ENCODE results near the gene PRICKLE3. TPM values are rescaled to one million over a fixed set of nuclear protein-coding genes. Genes with fewer than 3 reads are reported as not detected.

PRICKLE3 gene
- total RNA-seq, 2 experiments from 2014 or later: 9.9 to 16.7 TPM

GRCh38 chrX:49162620-49163019, 23.6 kb downstream of the PRICKLE3 start, which contains the start of gene MAGIX:
Gene MAGIX (plus strand): TSS chrX:49162758. CDS start chrX:49162890, 132 bp downstream.
- no peaks in the 10 kb centered on the region for H3K79me2 ChIP-seq (ENCODE audit: insufficient read depth, low read depth, low read length)
- peak within 1 kb of the TSS; percentile 87; the same call in 1 of the 2 replicates for H3K4me2 ChIP-seq (ENCODE audit: low read length)
- POLR2A ChIA-PET: no interaction called here
- peak within 1 kb of the TSS; percentile 77 for H2AFZ ChIP-seq (ENCODE audit: low read length)
- CTCF ChIA-PET (ENCODE audit: unreplicated experiment): no interaction called here
- H3K9me2 ChIP-seq (ENCODE audit: insufficient read depth, low read length): no peaks in the 10 kb centered on the region
- intact Hi-C loops (cut with micrococcal nuclease; ENCODE audit: unreplicated experiment): loop anchor here (5.0 kb wide), 1 partner anchor 40 kb away; the partner anchor contains the start of gene GPKOW
- TF ChIP-seq CTCF (conservative IDR thresholded peaks at IDR 0.05; ENCODE audit: low read length): no peak
- TF ChIP-seq EZH2phosphoT487 (IDR thresholded peaks at IDR 0.05; ENCODE audit: borderline replicate concordance, low read depth, low read length): no peak
- no peak within 1 kb of the TSS for H3K27ac ChIP-seq (ENCODE audit: low read depth, low read length, poor library complexity, severe bottlenecking)
- no peaks in the 10 kb centered on the region for H3K36me3 ChIP-seq (ENCODE audit: insufficient read depth, low read length)
- no peaks in the 10 kb centered on the region for H3K9me3 ChIP-seq (ENCODE audit: low read length)
- BruUV-seq (replicated peaks): no TSS peak
- DNase-seq (ENCODE audit: low spot score): no peak
- H3K4me3 ChIP-seq (ENCODE audit: low read depth, low read length, poor library complexity, severe bottlenecking): no peak within 1 kb of the TSS
- no peaks in the 10 kb centered on the region for H4K20me1 ChIP-seq (ENCODE audit: insufficient read depth, low read length)
- H3K4me1 ChIP-seq (ENCODE audit: insufficient read depth, low read length, poor library complexity, severe bottlenecking): peaks cover 26% of the 10 kb centered on the region

DNA sequence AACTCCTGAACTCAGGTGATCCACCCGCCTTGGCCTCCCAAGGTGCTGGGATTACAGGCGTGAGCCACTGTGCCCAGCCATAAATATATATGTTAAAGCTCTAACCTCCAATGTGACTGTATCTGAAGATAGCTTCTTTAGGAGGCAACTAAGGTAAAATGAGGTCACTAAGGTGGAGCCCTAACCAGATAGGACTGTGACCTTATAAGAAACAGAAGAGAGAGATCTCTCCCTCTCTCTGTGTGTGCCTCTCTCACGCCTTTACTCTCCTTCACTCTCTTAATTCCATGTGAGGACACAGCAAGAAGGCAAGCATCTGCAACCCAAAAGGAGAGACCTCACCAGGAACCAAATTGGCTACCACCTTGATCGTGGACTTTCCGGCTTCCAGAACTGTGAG, 24.5 kb downstream of the PRICKLE3 start:
- Histone ChIP-seq H3K27ac (ENCODE audit: low read depth, low read length, poor library complexity, severe bottlenecking) (no peak overlapping the region), H3K79me2 (ENCODE audit: insufficient read depth, low read depth, low read length) (no peaks in the 10 kb centered on the region), H4K20me1 (ENCODE audit: insufficient read depth, low read length) (no peaks in the 10 kb centered on the region), H3K4me1 (ENCODE audit: insufficient read depth, low read length, poor library complexity, severe bottlenecking) (peaks cover 16% of the 10 kb centered on the region), H3K4me2 (ENCODE audit: low read length) (no peak overlapping the region), H2AFZ (ENCODE audit: low read length) (peak overlapping the region; percentile 72), H3K9me2 (ENCODE audit: insufficient read depth, low read length) (no peaks in the 10 kb centered on the region), H3K36me3 (ENCODE audit: insufficient read depth, low read length) (no peaks in the 10 kb centered on the region), H3K9me3 (ENCODE audit: low read length) (no peaks in the 10 kb centered on the region), H3K4me3 (ENCODE audit: low read depth, low read length, poor library complexity, severe bottlenecking) (no peak overlapping the region)
- ChIA-PET POLR2A (interaction anchor here (1.0 kb wide), 1 partner anchor 29 kb away, joined by 3 read pairs; no protein-coding TSS in a partner anchor), CTCF (ENCODE audit: unreplicated experiment) (no interaction called here)
- BruUV-seq (replicated peaks): no TSS peak
- TF ChIP-seq CTCF (conservative IDR thresholded peaks at IDR 0.05; ENCODE audit: low read length): no peak
- intact Hi-C loops (cut with micrococcal nuclease; ENCODE audit: unreplicated experiment): loop anchor here (5.0 kb wide), 1 partner anchor 39 kb away; the partner anchor contains the start of gene GPKOW
- no peak for DNase-seq (ENCODE audit: low spot score)

DNA sequence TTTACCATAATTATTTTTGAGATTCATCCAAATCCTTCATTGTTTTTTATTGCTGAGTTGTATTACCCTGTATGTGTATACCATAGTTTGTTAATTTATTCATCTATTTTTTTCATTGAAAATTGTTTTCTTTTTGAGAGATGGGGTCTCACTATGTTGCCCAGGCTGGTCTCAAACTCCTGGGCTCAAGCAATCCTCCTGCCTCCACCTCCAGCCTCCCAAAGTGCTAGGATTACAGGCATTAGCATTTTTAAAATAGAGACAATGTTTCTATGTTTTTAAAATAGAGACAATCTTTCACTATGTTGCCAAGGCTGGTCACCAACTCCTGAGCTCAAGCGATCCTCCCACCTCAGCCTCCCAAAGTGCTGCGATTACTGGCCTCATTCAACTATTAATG, 25.3 kb downstream of the PRICKLE3 start:
- H4K20me1 ChIP-seq (ENCODE audit: insufficient read depth, low read length): no peaks in the 10 kb centered on the region
- H3K4me1 ChIP-seq (ENCODE audit: insufficient read depth, low read length, poor library complexity, severe bottlenecking): peaks cover 9% of the 10 kb centered on the region
- H3K36me3 ChIP-seq (ENCODE audit: insufficient read depth, low read length): no peaks in the 10 kb centered on the region
- CTCF ChIA-PET (ENCODE audit: unreplicated experiment): no interaction called here
- no peaks in the 10 kb centered on the region for H3K79me2 ChIP-seq (ENCODE audit: insufficient read depth, low read depth, low read length)
- DNase-seq (ENCODE audit: low spot score): no peak
- H3K4me3 ChIP-seq (ENCODE audit: low read depth, low read length, poor library complexity, severe bottlenecking): no peak overlapping the region
- no peak overlapping the region for H3K27ac ChIP-seq (ENCODE audit: low read depth, low read length, poor library complexity, severe bottlenecking)
- BruUV-seq (replicated peaks): no TSS peak
- no peak for TF ChIP-seq EZH2phosphoT487 (IDR thresholded peaks at IDR 0.05; ENCODE audit: borderline replicate concordance, low read depth, low read length)
- TF ChIP-seq CTCF (conservative IDR thresholded peaks at IDR 0.05; ENCODE audit: low read length): no peak
- H3K9me2 ChIP-seq (ENCODE audit: insufficient read depth, low read length): no peaks in the 10 kb centered on the region
- H3K4me2 ChIP-seq (ENCODE audit: low read length): no peak overlapping the region
- no peaks in the 10 kb centered on the region for H3K9me3 ChIP-seq (ENCODE audit: low read length)
- intact Hi-C loops (cut with micrococcal nuclease; ENCODE audit: unreplicated experiment): loop anchor here (5.0 kb wide), 1 partner anchor 39 kb away; the partner anchor contains the start of gene GPKOW
- POLR2A ChIA-PET: interaction anchor here (1.0 kb wide), 1 partner anchor 30 kb away, joined by 3 read pairs; no protein-coding TSS in a partner anchor
- no peak overlapping the region for H2AFZ ChIP-seq (ENCODE audit: low read length)
